IMR-90 (cell line): ENCODE data around the gene DHH. TPM values are rescaled to one million over a fixed set of nuclear protein-coding genes. Genes with fewer than 3 reads are reported as not detected.

ENCODE experiments used
- ATAC-seq: fragments of 200-7000 bp; cut with Tn5 transposase; 2 replicates; pipeline ENCODE4 v1.9.1; 2020; ENCODE audit warnings: low read depth, mild to moderate bottlenecking, moderate library complexity
- BruUV-seq: library from RNA; stranded (reverse); fragments of 400-500 nt; replicated peaks from 2 replicates; lab custom pipeline; 2021; lab: Mats Ljungman, UMichigan
- CTCF ChIA-PET: fragments of 300-600 bp; formaldehyde crosslinking; extraction: SDS; loops from one replicate; lab custom pipeline; 2021; ENCODE audit warnings: antibody characterized with exemption; lab: Yijun Ruan, JAX
- POLR2A ChIA-PET: fragments of 300-600 bp; sonication (Branson Sonifier 250); formaldehyde crosslinking; loops from one replicate; lab custom pipeline; 2022; ENCODE audit warnings: antibody characterized with exemption; ENCODE audit not compliant: unreplicated experiment; lab: Charles Lee
- DNase-seq: peaks from one replicate; pipeline ENCODE4 v3.0.0; 2013
- H2AFZ ChIP-seq: replicated peaks from 2 replicates; pipeline ENCODE3; 2013; ENCODE audit warnings: low read length, mild to moderate bottlenecking; ENCODE audit not compliant: poor library complexity
- H2AK5ac ChIP-seq: 2 replicates; pipeline ENCODE4 v1.6.1; 2013; ENCODE audit warnings: low read depth, low read length, inconsistent platforms
- H2AK9ac ChIP-seq: replicated peaks from 2 replicates; pipeline ENCODE3; 2013; ENCODE audit warnings: mild to moderate bottlenecking, low read depth, low read length, moderate library complexity; ENCODE audit not compliant: poor library complexity
- H2BK120ac ChIP-seq: 2 replicates; pipeline ENCODE4 v1.6.1; 2013; ENCODE audit warnings: low read depth, low read length, inconsistent platforms
- H2BK15ac ChIP-seq: 3 replicates; pipeline ENCODE4 v1.6.1; 2013; ENCODE audit warnings: low read depth, low read length, inconsistent platforms
- H2BK20ac ChIP-seq: 2 replicates; pipeline ENCODE4 v1.6.1; 2013; ENCODE audit warnings: low read depth, mild to moderate bottlenecking, inconsistent platforms, low read length, moderate library complexity
- H2BK5ac ChIP-seq: 2 replicates; pipeline ENCODE4 v1.6.1; 2013; ENCODE audit warnings: mild to moderate bottlenecking, low read depth, low read length, inconsistent platforms; ENCODE audit not compliant: poor library complexity, severe bottlenecking
- H3K14ac ChIP-seq: replicated peaks from 2 replicates; pipeline ENCODE4 v1.6.1; 2013; ENCODE audit warnings: low read depth, low read length, inconsistent platforms
- H3K18ac ChIP-seq: 2 replicates; pipeline ENCODE4 v1.6.1; 2013; ENCODE audit warnings: low read depth, low read length, control low read depth
- H3K23ac ChIP-seq: 2 replicates; pipeline ENCODE4 v1.6.1; 2013; ENCODE audit warnings: low read depth, low read length, inconsistent platforms
- H3K27ac ChIP-seq: 2 replicates; pipeline ENCODE4 v1.5.1; 2013; ENCODE audit warnings: mild to moderate bottlenecking, control low read depth, low read length; ENCODE audit not compliant: insufficient read depth
- H3K27me3 ChIP-seq: 2 replicates; pipeline ENCODE4 v1.6.1; 2013; ENCODE audit warnings: low read length; ENCODE audit not compliant: control insufficient read depth, insufficient read depth
- H3K36me3 ChIP-seq: 2 replicates; pipeline ENCODE4 v1.6.1; 2013; ENCODE audit warnings: low read length, mixed read lengths; ENCODE audit not compliant: control insufficient read depth, insufficient read depth
- H3K4ac ChIP-seq: 2 replicates; pipeline ENCODE4 v1.6.1; 2013; ENCODE audit warnings: low read depth, low read length, inconsistent platforms
- H3K4me1 ChIP-seq: 2 replicates; pipeline ENCODE4 v1.6.1; 2013; ENCODE audit warnings: low read length, mixed read lengths; ENCODE audit not compliant: control insufficient read depth, insufficient read depth
- H3K4me2 ChIP-seq: 2 replicates; pipeline ENCODE4 v1.6.1; 2013; ENCODE audit warnings: low read depth, mild to moderate bottlenecking, control low read depth, low read length, moderate library complexity
- H3K4me3 ChIP-seq: 2 replicates; pipeline ENCODE4 v1.5.1; 2013; ENCODE audit warnings: low read depth, mild to moderate bottlenecking, control low read depth, low read length, moderate library complexity; ENCODE audit not compliant: insufficient read depth
- H3K56ac ChIP-seq: 2 replicates; pipeline ENCODE4 v1.6.1; 2013; ENCODE audit warnings: low read length, inconsistent platforms; ENCODE audit not compliant: insufficient read depth; ENCODE audit errors: extremely low read depth
- H3K79me1 ChIP-seq, 2 experiments: 2 replicates each; pipeline ENCODE4 v1.6.1; 2013; ENCODE audit warnings: low read length in 2 of 2, inconsistent platforms in 1 of 2, low read depth in 1 of 2
- H3K9ac ChIP-seq: 2 replicates; pipeline ENCODE4 v1.6.1; 2013; ENCODE audit warnings: low read depth, low read length, control low read depth
- H3K9me1 ChIP-seq: 2 replicates; pipeline ENCODE4 v1.6.1; 2013; ENCODE audit warnings: low read length, inconsistent platforms; ENCODE audit not compliant: insufficient read depth
- H3K9me3 ChIP-seq: 2 replicates; pipeline ENCODE4 v1.6.1; 2013; ENCODE audit warnings: low read length; ENCODE audit not compliant: control insufficient read depth, insufficient read depth
- H4K20me1 ChIP-seq: 2 replicates; pipeline ENCODE4 v1.6.1; 2013; ENCODE audit warnings: low read length, inconsistent platforms; ENCODE audit not compliant: insufficient read depth
- H4K5ac ChIP-seq: 2 replicates; pipeline ENCODE4 v1.6.1; 2013; ENCODE audit warnings: mild to moderate bottlenecking, low read depth, low read length, control low read depth
- H4K8ac ChIP-seq, 2 experiments: 2 replicates each; pipeline ENCODE4 v1.6.1; 2013; ENCODE audit warnings: low read depth in 2 of 2, low read length in 2 of 2, control low read depth in 1 of 2, inconsistent platforms in 1 of 2
- H4K91ac ChIP-seq: 2 replicates; pipeline ENCODE4 v1.6.1; 2013; ENCODE audit warnings: low read depth, low read length, inconsistent platforms; ENCODE audit not compliant: insufficient read depth
- BHLHE40 ChIP-seq: fragments of 150-350 bp; IDR thresholded peaks from 2 replicates; pipeline ENCODE4 v1.6.1; 2016; ENCODE audit warnings: mild to moderate bottlenecking, low read depth, low read length
- CEBPB ChIP-seq: IDR thresholded peaks from 2 replicates; pipeline ENCODE4 v1.6.1; 2012; ENCODE audit warnings: low read depth, low read length, improper control_type of control experiment
- CHD1 ChIP-seq: IDR thresholded peaks from 2 replicates; pipeline ENCODE4 v1.6.1; 2012; ENCODE audit warnings: low read depth, low read length, improper control_type of control experiment
- CTCF ChIP-seq: conservative IDR thresholded peaks from 2 replicates; pipeline ENCODE4 v1.5.1; 2012; ENCODE audit warnings: mild to moderate bottlenecking, low read depth, low read length, improper control_type of control experiment
- ELK1 ChIP-seq: fragments of 150-350 bp; IDR thresholded peaks from 2 replicates; pipeline ENCODE4 v1.6.1; 2016; ENCODE audit warnings: low read depth, mild to moderate bottlenecking, low read length, moderate library complexity, borderline replicate concordance
- FOS ChIP-seq: fragments of 150-350 bp; IDR thresholded peaks from 2 replicates; pipeline ENCODE4 v1.6.1; 2016; ENCODE audit warnings: low read depth, low read length
- MAFK ChIP-seq: IDR thresholded peaks from 2 replicates; pipeline ENCODE4 v1.6.1; 2012; ENCODE audit warnings: low read depth, low read length, improper control_type of control experiment
- MAZ ChIP-seq: IDR thresholded peaks from 2 replicates; pipeline ENCODE4 v1.6.1; 2012; ENCODE audit warnings: low read depth, mild to moderate bottlenecking, low read length, improper control_type of control experiment, moderate library complexity, borderline replicate concordance
- MXI1 ChIP-seq: IDR thresholded peaks from 2 replicates; pipeline ENCODE4 v1.6.1; 2012; ENCODE audit warnings: low read depth, mild to moderate bottlenecking, low read length, moderate library complexity, borderline replicate concordance
- NFE2L2 ChIP-seq: fragments of 150-350 bp; IDR thresholded peaks from 2 replicates; pipeline ENCODE4 v1.6.1; 2016; ENCODE audit warnings: low read depth, mild to moderate bottlenecking, low read length
- POLR2A ChIP-seq: IDR thresholded peaks from 2 replicates; pipeline ENCODE4 v1.6.1; 2012; ENCODE audit warnings: mild to moderate bottlenecking, low read depth, low read length
- RAD21 ChIP-seq: IDR thresholded peaks from 2 replicates; pipeline ENCODE4 v1.6.1; 2012; ENCODE audit warnings: low read length, improper control_type of control experiment
- RCOR1 ChIP-seq: IDR thresholded peaks from 2 replicates; pipeline ENCODE4 v1.6.1; 2012; ENCODE audit warnings: mild to moderate bottlenecking, low read length, improper control_type of control experiment; ENCODE audit not compliant: insufficient replicate concordance
- RFX5 ChIP-seq: IDR thresholded peaks from 2 replicates; pipeline ENCODE4 v1.8.0; 2012; ENCODE audit warnings: low read depth, mild to moderate bottlenecking, low read length, moderate library complexity
- SMC3 ChIP-seq: fragments of 150-350 bp; IDR thresholded peaks from 2 replicates; pipeline ENCODE4 v1.6.1; 2016; ENCODE audit warnings: low read depth, mild to moderate bottlenecking, antibody characterized with exemption, low read length, moderate library complexity
- USF2 ChIP-seq: fragments of 150-350 bp; IDR thresholded peaks from 2 replicates; pipeline ENCODE4 v1.6.1; 2017; ENCODE audit warnings: mild to moderate bottlenecking, antibody characterized with exemption, low read length, low read depth
- WGBS, 2 experiments: methylation state at CpG; one replicate each; pipeline versions ENCODE4 v1.1.5 to v1.1.7; 2013; ENCODE audit warnings: missing lambda C conversion rate in 2 of 2; ENCODE audit not compliant: insufficient read length in 1 of 2; ENCODE audit errors: extremely low coverage in 2 of 2; 5-methylcytosine and 5-hydroxymethylcytosine counted together
- dilution Hi-C: fragments of 300-500 bp; cut with HindIII; formaldehyde crosslinking; loops from one replicate; pipeline ENCODE4 v1.14.3; 2018; ENCODE audit warnings: low sequenced_read_pairs; ENCODE audit not compliant: unreplicated experiment
- in situ Hi-C: fragments of 300-500 bp; cut with MboI; formaldehyde crosslinking; loops from 3 replicates; pipeline ENCODE4 v1.14.3; 2019; ENCODE audit warnings: low sequenced_read_pairs, inconsistent platforms, mixed read lengths
- intact Hi-C: fragments of 100-400 bp; cut with micrococcal nuclease; formaldehyde crosslinking; loops from 2 replicates; pipeline ENCODE4 v1.10.0; 2022
- polyA plus RNA-seq, 3 experiments: library from polyadenylated mRNA; depleted of rRNA; stranded (reverse); fragments of >200 nt; gene quantifications; 2 replicates each; pipeline ENCODE4 v1.2.3, GENCODE V29; 2012; ENCODE audit warnings: low replicate concordance in 1 of 3
- total RNA-seq: library from RNA; depleted of rRNA; stranded (reverse); fragments of >200 nt; gene quantifications from 2 replicates; pipeline ENCODE4 v1.2.3, GENCODE V29; 2012

DHH gene
- total and polyA plus RNA-seq, 2 of the 4 experiments (the other 2 are of a cell fraction) = under 0.01 to 0.07 TPM

GRCh38 chr12:49037947-49038237, 56.7 kb downstream of the DHH start:
- Histone ChIP-seq H2BK20ac (no peak overlapping the region), H3K9ac (no peak overlapping the region), H3K18ac (no peak overlapping the region), H3K23ac (no peak overlapping the region), H3K36me3 (peaks cover 86% of the 10 kb centered on the region), H2AK5ac (no peak overlapping the region), H3K79me1 (peaks cover 23 to 34% of the 10 kb centered on the region in 2 experiments), H3K56ac (no peak overlapping the region), H3K27ac (no peak overlapping the region), H3K9me3 (no peaks in the 10 kb centered on the region), H2BK5ac (no peak overlapping the region), H3K4me3 (no peak overlapping the region), H2AK9ac (no peak overlapping the region), H3K4ac (no peak overlapping the region), H3K9me1 (no peaks in the 10 kb centered on the region), H4K20me1 (peaks cover 7% of the 10 kb centered on the region; the same call in 1 of the 2 replicates), H3K4me2 (no peak overlapping the region), H3K4me1 (no peaks in the 10 kb centered on the region), H4K5ac (no peak overlapping the region), H2BK15ac (no peak overlapping the region), H3K27me3 (no peaks in the 10 kb centered on the region), H2BK120ac (no peak overlapping the region), H2AFZ (no peak overlapping the region), H4K8ac (no peak overlapping the region), H3K14ac (no peak overlapping the region), H4K91ac (no peak overlapping the region)
- TF ChIP-seq POLR2A = no peak
- no peak for TF ChIP-seq CHD1
- TF ChIP-seq MAZ = no peak
- no peak for TF ChIP-seq SMC3
- no peak for TF ChIP-seq CTCF
- no peak for TF ChIP-seq RCOR1
- no peak for TF ChIP-seq MXI1
- TF ChIP-seq MAFK = no peak
- no peak for TF ChIP-seq NFE2L2
- no peak for TF ChIP-seq CEBPB
- no peak for TF ChIP-seq USF2
- no peak for TF ChIP-seq RFX5
- no peak for TF ChIP-seq RAD21
- no peak for TF ChIP-seq FOS
- TF ChIP-seq BHLHE40 = no peak
- no peak for TF ChIP-seq ELK1
- 96% methylated on average over 6 of the region's 7 CpGs; no CpG with 5 or more reads in 1 of the 2 experiments for WGBS, 2 experiments
- DNase-seq = no peak
- ATAC-seq = no peak
- dilution Hi-C loops (no loop called here), intact Hi-C loops (no loop called here), in situ Hi-C loops (no loop called here)
- POLR2A ChIA-PET = no interaction called here
- BruUV-seq = TSS peak; percentile 17
- CTCF ChIA-PET = no interaction called here
